ENCODE measurements around the gene CUX1. TPM values are rescaled to one million over a fixed set of nuclear protein-coding genes. Genes with fewer than 3 reads are reported as not detected.

CUX1 gene
- total RNA-seq, 1 donor from 2014 or later = 50.6 TPM

- no peak for DNase-seq (ENCODE audit: low read depth)
- Mint-ChIP-seq H3K36me3 (ENCODE audit: low read depth, unreplicated experiment) (peaks cover 11% of the 10 kb centered on the region), H3K9me3 (ENCODE audit: unreplicated experiment) (no peaks in the 10 kb centered on the region), H3K4me1 (ENCODE audit: low read depth, unreplicated experiment) (peaks cover 30% of the 10 kb centered on the region), H3K27ac (ENCODE audit: unreplicated experiment) (no peak overlapping the region), H3K27me3 (ENCODE audit: low read depth, unreplicated experiment) (no peaks in the 10 kb centered on the region), H3K4me3 (ENCODE audit: unreplicated experiment) (no peak overlapping the region)
- H3K27me3 ChIP-seq (ENCODE audit: insufficient read depth, low read length) = no peaks in the 10 kb centered on the region
- H4K20me1 ChIP-seq (ENCODE audit: insufficient read depth, low read length) = peaks cover 67% of the 10 kb centered on the region
- FAIRE-seq = no peak
- no peak overlapping the region for H3K9ac ChIP-seq (ENCODE audit: low read length)
- peaks cover 3% of the 10 kb centered on the region for H3K4me1 ChIP-seq (ENCODE audit: insufficient read depth, low read length)
- H3K36me3 ChIP-seq (ENCODE audit: insufficient read depth, low read length) = peaks cover 2% of the 10 kb centered on the region
- H3K4me3 ChIP-seq (ENCODE audit: insufficient read depth, low read depth, low read length) = no peak overlapping the region
- no peak overlapping the region for H3K27ac ChIP-seq (ENCODE audit: low read depth, low read length)
- H3K9me3 ChIP-seq (ENCODE audit: insufficient read depth, low read depth, low read length) = no peaks in the 10 kb centered on the region
- TF ChIP-seq EZH2 (IDR thresholded peaks at IDR 0.05; ENCODE audit: insufficient read depth, low read length) = no peak
- TF ChIP-seq, protein P1, sequence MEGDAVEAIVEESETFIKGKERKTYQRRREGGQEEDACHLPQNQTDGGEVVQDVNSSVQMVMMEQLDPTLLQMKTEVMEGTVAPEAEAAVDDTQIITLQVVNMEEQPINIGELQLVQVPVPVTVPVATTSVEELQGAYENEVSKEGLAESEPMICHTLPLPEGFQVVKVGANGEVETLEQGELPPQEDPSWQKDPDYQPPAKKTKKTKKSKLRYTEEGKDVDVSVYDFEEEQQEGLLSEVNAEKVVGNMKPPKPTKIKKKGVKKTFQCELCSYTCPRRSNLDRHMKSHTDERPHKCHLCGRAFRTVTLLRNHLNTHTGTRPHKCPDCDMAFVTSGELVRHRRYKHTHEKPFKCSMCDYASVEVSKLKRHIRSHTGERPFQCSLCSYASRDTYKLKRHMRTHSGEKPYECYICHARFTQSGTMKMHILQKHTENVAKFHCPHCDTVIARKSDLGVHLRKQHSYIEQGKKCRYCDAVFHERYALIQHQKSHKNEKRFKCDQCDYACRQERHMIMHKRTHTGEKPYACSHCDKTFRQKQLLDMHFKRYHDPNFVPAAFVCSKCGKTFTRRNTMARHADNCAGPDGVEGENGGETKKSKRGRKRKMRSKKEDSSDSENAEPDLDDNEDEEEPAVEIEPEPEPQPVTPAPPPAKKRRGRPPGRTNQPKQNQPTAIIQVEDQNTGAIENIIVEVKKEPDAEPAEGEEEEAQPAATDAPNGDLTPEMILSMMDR (IDR thresholded peaks at IDR 0.05; ENCODE audit: insufficient read depth, low read depth, low read length) = no peak
- H3K4me2 ChIP-seq (ENCODE audit: low read length) = no peak overlapping the region
- H2AFZ ChIP-seq (ENCODE audit: low read depth, low read length) = no peak overlapping the region
- peaks cover 12% of the 10 kb centered on the region for H3K79me2 ChIP-seq (ENCODE audit: insufficient read depth, low read length)
These were observed 171.7 kb downstream of the CUX1 start for GRCh38 chr7:101989101-101989500.

GRCh38 chr7:101990811-101991418 lies 173.5 kb downstream of the CUX1 start:
- no peak for DNase-seq (ENCODE audit: low read depth)
- H3K27me3 Mint-ChIP-seq (ENCODE audit: low read depth, unreplicated experiment) = no peaks in the 10 kb centered on the region
- H3K27ac Mint-ChIP-seq (ENCODE audit: unreplicated experiment) = no peak overlapping the region
- peaks cover 13% of the 10 kb centered on the region for H3K36me3 Mint-ChIP-seq (ENCODE audit: low read depth, unreplicated experiment)
- no peak overlapping the region for H3K4me3 Mint-ChIP-seq (ENCODE audit: unreplicated experiment)
- H3K9ac ChIP-seq (ENCODE audit: low read length) = no peak overlapping the region
- H3K4me3 ChIP-seq (ENCODE audit: insufficient read depth, low read depth, low read length) = no peak overlapping the region
- H3K27me3 ChIP-seq (ENCODE audit: insufficient read depth, low read length) = no peaks in the 10 kb centered on the region
- H3K9me3 Mint-ChIP-seq (ENCODE audit: unreplicated experiment) = no peaks in the 10 kb centered on the region
- H2AFZ ChIP-seq (ENCODE audit: low read depth, low read length) = no peak overlapping the region
- H3K36me3 ChIP-seq (ENCODE audit: insufficient read depth, low read length) = peaks cover 2% of the 10 kb centered on the region
- peaks cover 57% of the 10 kb centered on the region for H4K20me1 ChIP-seq (ENCODE audit: insufficient read depth, low read length)
- H3K4me2 ChIP-seq (ENCODE audit: low read length) = no peak overlapping the region
- H3K27ac ChIP-seq (ENCODE audit: low read depth, low read length) = no peak overlapping the region
- no peak for FAIRE-seq
- TF ChIP-seq EZH2 (IDR thresholded peaks at IDR 0.05; ENCODE audit: insufficient read depth, low read length) = no peak
- TF ChIP-seq, protein P1 (IDR thresholded peaks at IDR 0.05; ENCODE audit: insufficient read depth, low read depth, low read length) = no peak
- no peaks in the 10 kb centered on the region for H3K9me3 ChIP-seq (ENCODE audit: insufficient read depth, low read depth, low read length)
- H3K79me2 ChIP-seq (ENCODE audit: insufficient read depth, low read length) = peaks cover 6% of the 10 kb centered on the region
- peaks cover 2% of the 10 kb centered on the region for H3K4me1 ChIP-seq (ENCODE audit: insufficient read depth, low read length)
- H3K4me1 Mint-ChIP-seq (ENCODE audit: low read depth, unreplicated experiment) = peaks cover 21% of the 10 kb centered on the region

GRCh38 chr7:101991860-101992259 lies 174.4 kb downstream of the CUX1 start:
- peak overlapping the region; percentile 34 for H3K27ac Mint-ChIP-seq (ENCODE audit: unreplicated experiment)
- no peaks in the 10 kb centered on the region for H3K9me3 Mint-ChIP-seq (ENCODE audit: unreplicated experiment)
- H3K9ac ChIP-seq (ENCODE audit: low read length) = no peak overlapping the region
- H3K4me3 Mint-ChIP-seq (ENCODE audit: unreplicated experiment) = no peak overlapping the region
- H3K4me3 ChIP-seq (ENCODE audit: insufficient read depth, low read depth, low read length) = no peak overlapping the region
- peaks cover 11% of the 10 kb centered on the region for H3K4me1 Mint-ChIP-seq (ENCODE audit: low read depth, unreplicated experiment)
- TF ChIP-seq EZH2 (IDR thresholded peaks at IDR 0.05; ENCODE audit: insufficient read depth, low read length) = no peak
- TF ChIP-seq, protein P1 (IDR thresholded peaks at IDR 0.05; ENCODE audit: insufficient read depth, low read depth, low read length) = no peak
- peaks cover 4% of the 10 kb centered on the region for H3K79me2 ChIP-seq (ENCODE audit: insufficient read depth, low read length)
- FAIRE-seq (no peak), DNase-seq (ENCODE audit: low read depth) (no peak)
- peaks cover 52% of the 10 kb centered on the region for H4K20me1 ChIP-seq (ENCODE audit: insufficient read depth, low read length)
- H3K4me1 ChIP-seq (ENCODE audit: insufficient read depth, low read length) = no peaks in the 10 kb centered on the region
- H3K36me3 ChIP-seq (ENCODE audit: insufficient read depth, low read length) = peaks cover 2% of the 10 kb centered on the region
- no peaks in the 10 kb centered on the region for H3K27me3 Mint-ChIP-seq (ENCODE audit: low read depth, unreplicated experiment)
- H3K9me3 ChIP-seq (ENCODE audit: insufficient read depth, low read depth, low read length) = no peaks in the 10 kb centered on the region
- no peaks in the 10 kb centered on the region for H3K27me3 ChIP-seq (ENCODE audit: insufficient read depth, low read length)
- H3K27ac ChIP-seq (ENCODE audit: low read depth, low read length) = no peak overlapping the region
- peaks cover 15% of the 10 kb centered on the region for H3K36me3 Mint-ChIP-seq (ENCODE audit: low read depth, unreplicated experiment)
- H3K4me2 ChIP-seq (ENCODE audit: low read length) = no peak overlapping the region
- no peak overlapping the region for H2AFZ ChIP-seq (ENCODE audit: low read depth, low read length)

Data from astrocyte (in vitro differentiated cells and primary cell).